ENCODE measurements around the gene NCKAP1.

DNA sequence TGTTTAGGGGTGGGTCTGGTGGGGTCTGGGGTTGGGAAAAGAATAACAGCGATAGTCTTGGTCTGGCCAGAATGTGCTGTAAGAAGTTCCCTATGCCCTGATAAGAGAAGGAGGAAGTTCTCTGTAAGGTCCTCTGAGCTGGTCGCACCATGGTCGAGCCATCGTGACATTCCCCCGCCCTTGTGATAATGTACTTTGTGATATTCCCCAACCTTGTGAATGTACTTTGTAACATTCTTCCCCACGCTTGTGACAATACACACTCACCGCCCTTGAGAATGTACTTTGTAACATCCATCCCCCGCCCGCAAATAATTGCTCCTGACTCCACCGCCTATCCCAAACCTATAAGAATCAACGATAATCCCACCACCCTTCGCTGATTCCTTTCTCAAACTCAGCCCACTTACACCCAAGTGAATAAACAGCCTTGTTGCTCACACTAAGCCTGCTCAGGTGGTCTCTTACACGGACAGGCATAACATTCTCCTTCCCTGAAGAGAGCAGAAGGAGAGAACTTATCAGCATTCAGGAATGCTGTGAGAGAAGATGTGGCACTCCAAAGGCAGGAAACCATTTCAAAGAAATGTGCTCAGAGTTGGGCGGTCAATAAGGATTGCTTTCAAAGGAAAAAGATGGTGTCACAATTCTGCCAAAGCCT, 22.4 kb upstream of the NCKAP1 start:
- TF ChIP-seq ZNF274 (IDR thresholded peaks at IDR 0.05; ENCODE audit: low read depth, low read length) (no peak), POLR2AphosphoS5 (IDR thresholded peaks at IDR 0.05; ENCODE audit: low read depth, low read length) (no peak), EZH2 (IDR thresholded peaks at IDR 0.05) (no peak), ZFX (IDR thresholded peaks at IDR 0.05) (no peak), RAD21 (IDR thresholded peaks at IDR 0.05; ENCODE audit: low read depth) (no peak), POLR2A (IDR thresholded peaks at IDR 0.05; ENCODE audit: borderline replicate concordance, extremely low read depth, insufficient read depth, insufficient read length) (no peak), SIN3A (IDR thresholded peaks at IDR 0.05; ENCODE audit: low read depth) (no peak), SP1 (IDR thresholded peaks at IDR 0.05; ENCODE audit: low read depth) (no peak)
- TF ChIP-seq, protein P1, sequence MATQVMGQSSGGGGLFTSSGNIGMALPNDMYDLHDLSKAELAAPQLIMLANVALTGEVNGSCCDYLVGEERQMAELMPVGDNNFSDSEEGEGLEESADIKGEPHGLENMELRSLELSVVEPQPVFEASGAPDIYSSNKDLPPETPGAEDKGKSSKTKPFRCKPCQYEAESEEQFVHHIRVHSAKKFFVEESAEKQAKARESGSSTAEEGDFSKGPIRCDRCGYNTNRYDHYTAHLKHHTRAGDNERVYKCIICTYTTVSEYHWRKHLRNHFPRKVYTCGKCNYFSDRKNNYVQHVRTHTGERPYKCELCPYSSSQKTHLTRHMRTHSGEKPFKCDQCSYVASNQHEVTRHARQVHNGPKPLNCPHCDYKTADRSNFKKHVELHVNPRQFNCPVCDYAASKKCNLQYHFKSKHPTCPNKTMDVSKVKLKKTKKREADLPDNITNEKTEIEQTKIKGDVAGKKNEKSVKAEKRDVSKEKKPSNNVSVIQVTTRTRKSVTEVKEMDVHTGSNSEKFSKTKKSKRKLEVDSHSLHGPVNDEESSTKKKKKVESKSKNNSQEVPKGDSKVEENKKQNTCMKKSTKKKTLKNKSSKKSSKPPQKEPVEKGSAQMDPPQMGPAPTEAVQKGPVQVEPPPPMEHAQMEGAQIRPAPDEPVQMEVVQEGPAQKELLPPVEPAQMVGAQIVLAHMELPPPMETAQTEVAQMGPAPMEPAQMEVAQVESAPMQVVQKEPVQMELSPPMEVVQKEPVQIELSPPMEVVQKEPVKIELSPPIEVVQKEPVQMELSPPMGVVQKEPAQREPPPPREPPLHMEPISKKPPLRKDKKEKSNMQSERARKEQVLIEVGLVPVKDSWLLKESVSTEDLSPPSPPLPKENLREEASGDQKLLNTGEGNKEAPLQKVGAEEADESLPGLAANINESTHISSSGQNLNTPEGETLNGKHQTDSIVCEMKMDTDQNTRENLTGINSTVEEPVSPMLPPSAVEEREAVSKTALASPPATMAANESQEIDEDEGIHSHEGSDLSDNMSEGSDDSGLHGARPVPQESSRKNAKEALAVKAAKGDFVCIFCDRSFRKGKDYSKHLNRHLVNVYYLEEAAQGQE (IDR thresholded peaks at IDR 0.05; ENCODE audit: low read depth), result no peak
- TF ChIP-seq, protein P2, sequence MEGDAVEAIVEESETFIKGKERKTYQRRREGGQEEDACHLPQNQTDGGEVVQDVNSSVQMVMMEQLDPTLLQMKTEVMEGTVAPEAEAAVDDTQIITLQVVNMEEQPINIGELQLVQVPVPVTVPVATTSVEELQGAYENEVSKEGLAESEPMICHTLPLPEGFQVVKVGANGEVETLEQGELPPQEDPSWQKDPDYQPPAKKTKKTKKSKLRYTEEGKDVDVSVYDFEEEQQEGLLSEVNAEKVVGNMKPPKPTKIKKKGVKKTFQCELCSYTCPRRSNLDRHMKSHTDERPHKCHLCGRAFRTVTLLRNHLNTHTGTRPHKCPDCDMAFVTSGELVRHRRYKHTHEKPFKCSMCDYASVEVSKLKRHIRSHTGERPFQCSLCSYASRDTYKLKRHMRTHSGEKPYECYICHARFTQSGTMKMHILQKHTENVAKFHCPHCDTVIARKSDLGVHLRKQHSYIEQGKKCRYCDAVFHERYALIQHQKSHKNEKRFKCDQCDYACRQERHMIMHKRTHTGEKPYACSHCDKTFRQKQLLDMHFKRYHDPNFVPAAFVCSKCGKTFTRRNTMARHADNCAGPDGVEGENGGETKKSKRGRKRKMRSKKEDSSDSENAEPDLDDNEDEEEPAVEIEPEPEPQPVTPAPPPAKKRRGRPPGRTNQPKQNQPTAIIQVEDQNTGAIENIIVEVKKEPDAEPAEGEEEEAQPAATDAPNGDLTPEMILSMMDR (IDR thresholded peaks at IDR 0.05 in 2 of 3, conservative IDR thresholded peaks at IDR 0.05 in 1 of 3; ENCODE audit: borderline replicate concordance in 1 of 3, insufficient read depth in 1 of 3, low read depth in 2 of 3, low read length in 2 of 3), result no peak
- TF ChIP-seq, protein P3, sequence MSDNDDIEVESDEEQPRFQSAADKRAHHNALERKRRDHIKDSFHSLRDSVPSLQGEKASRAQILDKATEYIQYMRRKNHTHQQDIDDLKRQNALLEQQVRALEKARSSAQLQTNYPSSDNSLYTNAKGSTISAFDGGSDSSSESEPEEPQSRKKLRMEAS (IDR thresholded peaks at IDR 0.05), result no peak
- TF ChIP-seq, protein P4, sequence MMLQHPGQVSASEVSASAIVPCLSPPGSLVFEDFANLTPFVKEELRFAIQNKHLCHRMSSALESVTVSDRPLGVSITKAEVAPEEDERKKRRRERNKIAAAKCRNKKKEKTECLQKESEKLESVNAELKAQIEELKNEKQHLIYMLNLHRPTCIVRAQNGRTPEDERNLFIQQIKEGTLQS (IDR thresholded peaks at IDR 0.05), result no peak
